NAMALWA (cell line): Measurements from ENCODE around the gene CCNYL1.

Experiments used
- DNase-seq: peaks from one replicate; pipeline ENCODE4 v3.0.0-alpha.2; 2015; ENCODE audit warnings: low spot score

CCNYL1 gene

GRCh38 chr2:207766041-207766551 is 54.7 kb downstream of the CCNYL1 start:
- DNase-seq = peak; percentile 6

GRCh38 chr2:207766697-207767460 is 55.4 kb downstream of the CCNYL1 start:
- DNase-seq = no peak

GRCh38 chr2:207767461-207768167 is 56.2 kb downstream of the CCNYL1 start:
- no peak for DNase-seq

GRCh38 chr2:207768168-207768865 is 56.9 kb downstream of the CCNYL1 start:
- no peak for DNase-seq

GRCh38 chr2:207768866-207769596 is 57.6 kb downstream of the CCNYL1 start:
- DNase-seq = peak; percentile 24

- no peak for DNase-seq
Observed at GRCh38 chr2:207770602-207771404, 59.4 kb downstream of the CCNYL1 start.

- no peak for DNase-seq
Observed at GRCh38 chr2:207771421-207771820, 60.0 kb downstream of the CCNYL1 start.

GRCh38 chr2:207772081-207772843 is 60.8 kb downstream of the CCNYL1 start:
- DNase-seq = no peak

- DNase-seq = no peak
Observed at GRCh38 chr2:207772844-207773205, 61.4 kb downstream of the CCNYL1 start.

- no peak for DNase-seq
Observed at GRCh38 chr2:207775473-207775872, 64.0 kb downstream of the CCNYL1 start.

GRCh38 chr2:207777124-207777523 is 65.7 kb downstream of the CCNYL1 start:
- DNase-seq = no peak

- DNase-seq = no peak
Observed at GRCh38 chr2:207778298-207778882, 67.0 kb downstream of the CCNYL1 start.

- no peak for DNase-seq
Observed at GRCh38 chr2:207779523-207779922, 68.1 kb downstream of the CCNYL1 start.

- DNase-seq = no peak
Observed at GRCh38 chr2:207782238-207783030, 71.0 kb downstream of the CCNYL1 start.

GRCh38 chr2:207783514-207783913 is 72.1 kb downstream of the CCNYL1 start:
- no peak for DNase-seq

- no peak for DNase-seq
Observed at GRCh38 chr2:207784898-207785297, 73.5 kb downstream of the CCNYL1 start.

- DNase-seq = no peak
Observed at GRCh38 chr2:207787017-207787416, 75.6 kb downstream of the CCNYL1 start.

GRCh38 chr2:207787800-207788199 is 76.4 kb downstream of the CCNYL1 start:
- no peak for DNase-seq

- no peak for DNase-seq
Observed at GRCh38 chr2:207790898-207791297, 79.5 kb downstream of the CCNYL1 start.
